Karpas-422 (cell line): ENCODE data around the gene KCNAB1. TPM values are rescaled to one million over a fixed set of nuclear protein-coding genes. Genes with fewer than 3 reads are reported as not detected.
"Not testable (repeated sequence)": the region's sequence is repeated elsewhere in the genome, so short reads cannot be mapped to it uniquely, and the experiment has no call there.

Source experiments
- DNase-seq: peaks from one replicate; pipeline ENCODE4 v3.0.0-alpha.2; 2015
- H2AFZ ChIP-seq: fragments of 200-600 bp; sonication (generic); 2 replicates; pipeline ENCODE4 v1.6.1; 2014; ENCODE audit warnings: antibody characterized with exemption, low read length, mixed read lengths
- H3K27ac ChIP-seq: fragments of 200-600 bp; sonication (generic); 2 replicates; pipeline ENCODE4 v1.5.1; 2014; ENCODE audit warnings: mild to moderate bottlenecking, low read length, moderate library complexity
- H3K27me3 ChIP-seq: fragments of 200-600 bp; sonication (generic); 2 replicates; pipeline ENCODE4 v1.6.1; 2014; ENCODE audit warnings: low read length, mixed read lengths
- H3K36me3 ChIP-seq: fragments of 200-600 bp; sonication (generic); 2 replicates; pipeline ENCODE4 v1.6.1; 2014; ENCODE audit warnings: low read length, mixed read lengths; ENCODE audit not compliant: insufficient read depth
- H3K4me1 ChIP-seq: fragments of 200-600 bp; sonication (generic); 2 replicates; pipeline ENCODE4 v1.6.1; 2014; ENCODE audit warnings: mild to moderate bottlenecking, low read length, mixed read lengths
- H3K4me2 ChIP-seq: fragments of 200-600 bp; sonication (generic); 2 replicates; pipeline ENCODE4 v1.6.1; 2014; ENCODE audit warnings: low read length, low read depth, mild to moderate bottlenecking; ENCODE audit not compliant: poor library complexity, severe bottlenecking
- H3K4me3 ChIP-seq: fragments of 200-600 bp; sonication (generic); 2 replicates; pipeline ENCODE4 v1.5.1; 2014; ENCODE audit warnings: mild to moderate bottlenecking, antibody characterized with exemption, low read length, mixed read lengths
- H3K79me2 ChIP-seq: fragments of 200-600 bp; sonication (generic); 2 replicates; pipeline ENCODE4 v1.6.1; 2014; ENCODE audit warnings: mild to moderate bottlenecking, low read length, mixed read lengths
- H3K9ac ChIP-seq: fragments of 200-600 bp; sonication (generic); 2 replicates; pipeline ENCODE4 v1.6.0; 2014; ENCODE audit warnings: low read length
- H3K9me2 ChIP-seq: fragments of 200-600 bp; sonication (generic), shearing (Covaris generic); replicated peaks from 2 replicates; pipeline ENCODE4 v1.6.0; 2014; ENCODE audit warnings: mild to moderate bottlenecking, low read length, moderate library complexity; ENCODE audit not compliant: insufficient read depth
- H3K9me3 ChIP-seq: fragments of 300-700, 200-600 bp; sonication (generic); 2 replicates; pipeline ENCODE4 v1.6.1; 2014; ENCODE audit warnings: low read length, mixed read lengths
- H4K20me1 ChIP-seq: fragments of 200-600 bp; sonication (generic); 2 replicates; pipeline ENCODE4 v1.6.1; 2014; ENCODE audit warnings: mild to moderate bottlenecking, antibody characterized with exemption, low read length, low read depth; ENCODE audit not compliant: insufficient read depth
- total RNA-seq: library from RNA; depleted of rRNA; stranded (reverse); fragments of >200 nt; shearing (Covaris generic); gene quantifications from 2 replicates; pipeline ENCODE4 v1.2.3, GENCODE V29; 2014; ENCODE audit warnings: low replicate concordance

KCNAB1 gene
- total RNA-seq, 1 experiment from 2014 or later: not detected

GRCh38 chr3:156284637-156285036, 164.3 kb downstream of the KCNAB1 start:
- H3K27me3 ChIP-seq, H2AFZ ChIP-seq, DNase-seq, H3K79me2 ChIP-seq, H3K9me3 ChIP-seq, H3K4me1 ChIP-seq, H3K36me3 ChIP-seq, H3K9ac ChIP-seq, H3K4me2 ChIP-seq, H4K20me1 ChIP-seq, H3K9me2 ChIP-seq, H3K4me3 ChIP-seq, H3K27ac ChIP-seq: not testable (repeated sequence)

DNA sequence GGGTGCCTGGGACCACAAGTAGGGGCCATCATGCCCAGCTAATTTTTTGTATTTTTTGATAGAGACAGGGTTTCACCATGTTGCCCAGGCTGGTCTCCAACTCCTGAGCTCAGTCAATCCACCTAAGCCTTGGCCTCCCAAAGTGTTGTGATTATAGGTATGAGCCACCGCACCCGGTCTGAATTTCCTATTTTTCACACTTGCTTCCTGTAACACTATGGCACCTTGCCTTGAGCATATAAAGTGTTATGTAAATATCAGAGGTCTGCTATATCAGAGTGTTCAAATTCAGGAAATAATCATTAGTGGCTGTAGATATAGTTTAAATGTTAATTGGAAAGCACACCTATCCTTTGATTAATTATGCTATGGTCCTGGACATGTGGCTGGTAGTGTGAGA, 165.2 kb downstream of the KCNAB1 start:
- Histone ChIP-seq H3K9me2 (no peaks in the 10 kb centered on the region), H3K4me2 (no peak overlapping the region), H3K79me2 (no peaks in the 10 kb centered on the region), H3K4me1 (no peaks in the 10 kb centered on the region), H3K4me3 (no peak overlapping the region), H4K20me1 (no peaks in the 10 kb centered on the region), H3K9me3 (no peaks in the 10 kb centered on the region), H3K36me3 (no peaks in the 10 kb centered on the region), H2AFZ (no peak overlapping the region), H3K27me3 (no peaks in the 10 kb centered on the region), H3K9ac (no peak overlapping the region), H3K27ac (no peak overlapping the region)
- no peak for DNase-seq

DNA sequence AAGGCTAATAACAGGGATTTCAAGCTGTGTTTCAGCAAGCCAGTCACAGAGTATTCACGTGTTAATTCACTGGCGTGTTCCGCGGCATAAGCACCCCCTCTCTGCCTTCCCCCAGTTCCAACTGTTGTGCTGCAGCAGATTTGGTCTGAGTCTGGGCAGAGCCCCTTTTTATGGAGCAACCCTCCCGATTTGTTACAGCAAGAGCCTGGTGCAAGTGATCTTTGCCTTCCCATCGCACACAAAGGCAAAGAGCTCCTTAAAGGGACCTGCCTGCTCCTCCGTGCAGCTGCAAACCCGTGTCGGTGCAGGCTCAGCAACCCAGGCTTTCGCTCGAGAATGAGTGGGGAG, 170.5 kb downstream of the KCNAB1 start:
- Histone ChIP-seq H4K20me1 (no peaks in the 10 kb centered on the region), H2AFZ (no peak overlapping the region), H3K27ac (no peak overlapping the region), H3K4me1 (no peaks in the 10 kb centered on the region), H3K4me3 (no peak overlapping the region), H3K9me2 (no peaks in the 10 kb centered on the region), H3K9ac (no peak overlapping the region), H3K27me3 (no peaks in the 10 kb centered on the region), H3K36me3 (no peaks in the 10 kb centered on the region), H3K79me2 (no peaks in the 10 kb centered on the region), H3K4me2 (no peak overlapping the region), H3K9me3 (no peaks in the 10 kb centered on the region)
- DNase-seq: no peak

DNA sequence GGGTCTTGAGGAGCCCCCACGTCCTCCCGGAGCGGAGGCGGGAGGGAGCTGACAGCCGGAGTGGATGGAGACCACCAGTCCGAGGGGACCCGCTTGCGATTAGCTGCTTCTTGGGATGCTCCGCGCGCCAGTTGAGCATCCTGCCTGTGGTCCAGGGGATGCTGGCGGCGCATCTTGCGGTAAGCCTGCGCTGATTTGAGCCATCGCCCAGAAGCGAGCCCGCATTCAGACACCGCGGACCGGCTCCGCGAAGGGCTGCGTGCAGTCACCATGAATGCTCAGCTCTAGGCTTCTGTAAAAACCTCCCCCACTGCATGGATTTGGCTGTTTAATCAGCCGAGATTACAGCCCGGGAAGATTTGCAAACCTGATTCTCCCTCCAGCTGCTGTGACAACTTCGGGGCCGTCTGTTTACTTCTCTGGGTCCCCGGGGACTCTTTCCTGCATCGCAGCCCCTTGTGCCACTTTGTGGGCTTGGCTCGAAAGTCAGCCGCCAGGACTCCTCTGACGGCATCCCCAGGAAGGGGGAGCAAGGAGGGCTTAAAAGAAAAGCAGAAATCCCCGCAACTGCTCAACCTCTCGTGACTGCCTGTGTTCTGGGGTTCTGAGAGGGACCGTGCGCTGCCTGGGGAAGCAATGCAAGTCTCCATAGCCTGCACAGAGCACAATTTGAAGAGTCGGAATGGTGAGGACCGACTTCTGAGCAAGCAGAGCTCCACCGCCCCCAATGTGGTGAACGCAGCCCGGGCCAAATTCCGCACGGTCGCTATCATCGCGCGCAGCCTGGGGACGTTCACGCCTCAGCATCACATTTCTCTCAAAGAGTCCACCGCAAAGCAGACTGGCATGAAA, 171.1 kb downstream of the KCNAB1 start:
- Histone ChIP-seq H3K36me3 (no peaks in the 10 kb centered on the region), H3K27me3 (no peaks in the 10 kb centered on the region), H3K4me3 (no peak overlapping the region), H3K27ac (no peak overlapping the region), H3K9me3 (no peaks in the 10 kb centered on the region), H3K4me1 (no peaks in the 10 kb centered on the region), H3K9me2 (no peaks in the 10 kb centered on the region), H3K79me2 (no peaks in the 10 kb centered on the region), H3K4me2 (no peak overlapping the region), H3K9ac (no peak overlapping the region), H2AFZ (no peak overlapping the region), H4K20me1 (no peaks in the 10 kb centered on the region)
- no peak for DNase-seq

GRCh38 chr3:156293566-156293965, 173.2 kb downstream of the KCNAB1 start:
- H3K36me3 ChIP-seq: no peaks in the 10 kb centered on the region
- no peaks in the 10 kb centered on the region for H3K27me3 ChIP-seq
- H3K9me3 ChIP-seq: no peaks in the 10 kb centered on the region

GRCh38 chr3:156297582-156297981, 177.2 kb downstream of the KCNAB1 start:
- H3K27ac ChIP-seq: no peak overlapping the region
- no peak overlapping the region for H3K4me2 ChIP-seq
- no peaks in the 10 kb centered on the region for H3K9me2 ChIP-seq
- no peak for DNase-seq
- H3K9ac ChIP-seq: no peak overlapping the region
- no peaks in the 10 kb centered on the region for H3K4me1 ChIP-seq
- H2AFZ ChIP-seq: no peak overlapping the region
- H3K79me2 ChIP-seq: no peaks in the 10 kb centered on the region
- H3K9me3 ChIP-seq: no peaks in the 10 kb centered on the region
- no peaks in the 10 kb centered on the region for H4K20me1 ChIP-seq
- no peaks in the 10 kb centered on the region for H3K36me3 ChIP-seq
- H3K27me3 ChIP-seq: no peaks in the 10 kb centered on the region
- no peak overlapping the region for H3K4me3 ChIP-seq

More at GRCh38 chr3:156293566-156293965, 173.2 kb downstream of the KCNAB1 start:
- DNase-seq: no peak
- Histone ChIP-seq H3K4me3 (no peak overlapping the region), H3K4me1 (no peaks in the 10 kb centered on the region), H3K9ac (no peak overlapping the region), H3K27ac (no peak overlapping the region), H3K4me2 (no peak overlapping the region), H2AFZ (no peak overlapping the region), H3K79me2 (no peaks in the 10 kb centered on the region), H4K20me1 (no peaks in the 10 kb centered on the region), H3K9me2 (no peaks in the 10 kb centered on the region)

GRCh38 chr3:156298014-156298413, 177.6 kb downstream of the KCNAB1 start:
- no peak overlapping the region for H3K27ac ChIP-seq
- H3K4me3 ChIP-seq: no peak overlapping the region
- no peaks in the 10 kb centered on the region for H4K20me1 ChIP-seq
- no peaks in the 10 kb centered on the region for H3K9me3 ChIP-seq
- no peak for DNase-seq
- no peaks in the 10 kb centered on the region for H3K36me3 ChIP-seq
- no peak overlapping the region for H3K4me2 ChIP-seq
- H2AFZ ChIP-seq: no peak overlapping the region
- H3K27me3 ChIP-seq: no peaks in the 10 kb centered on the region
- H3K79me2 ChIP-seq: no peaks in the 10 kb centered on the region
- no peaks in the 10 kb centered on the region for H3K4me1 ChIP-seq
- no peaks in the 10 kb centered on the region for H3K9me2 ChIP-seq
- no peak overlapping the region for H3K9ac ChIP-seq

- DNase-seq: no peak
- Histone ChIP-seq H3K4me2 (no peak overlapping the region), H3K4me1 (no peaks in the 10 kb centered on the region), H3K9me2 (no peaks in the 10 kb centered on the region), H3K9ac (no peak overlapping the region), H3K79me2 (no peaks in the 10 kb centered on the region), H2AFZ (no peak overlapping the region), H3K27me3 (no peaks in the 10 kb centered on the region), H3K4me3 (no peak overlapping the region), H3K27ac (no peak overlapping the region), H3K36me3 (no peaks in the 10 kb centered on the region), H4K20me1 (no peaks in the 10 kb centered on the region), H3K9me3 (no peaks in the 10 kb centered on the region)
Measured at GRCh38 chr3:156298938-156299337, 178.6 kb downstream of the KCNAB1 start.
